HG03039 (cell line): ENCODE data around the gene HIVEP1.
"Not testable (repeated sequence)": the region's sequence is repeated elsewhere in the genome, so short reads cannot be mapped to it uniquely, and the experiment has no call there.

Experiments
- ATAC-seq: cut with Tn5 transposase; IDR thresholded peaks from one replicate; pipeline ENCODE4 v1.9.1; 2021; ENCODE audit warnings: mild to moderate bottlenecking, moderate library complexity; ENCODE audit not compliant: unreplicated experiment

The HIVEP1 gene

GRCh38 chr6:12150812-12151432 is 138.8 kb downstream of the HIVEP1 start:
- no peak for ATAC-seq

DNA sequence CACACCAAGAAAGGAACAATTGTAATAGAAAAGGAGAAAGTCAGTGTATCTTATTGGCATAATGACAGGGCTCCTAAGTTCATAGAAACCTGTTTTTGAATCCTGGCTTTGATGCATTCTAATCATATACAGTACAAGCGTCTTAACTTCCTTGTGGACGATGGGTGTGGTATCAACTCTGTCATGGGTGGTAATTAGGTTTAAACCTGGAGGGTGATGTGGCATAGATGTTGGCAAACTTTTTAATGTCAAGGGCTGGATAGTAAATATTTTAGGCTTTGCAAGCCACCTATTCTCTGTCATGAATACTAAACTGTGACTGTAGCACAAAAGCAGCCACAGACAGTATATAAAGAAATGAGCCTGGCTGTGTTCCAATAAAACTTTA is 139.3 kb downstream of the HIVEP1 start:
- no peak for ATAC-seq

DNA sequence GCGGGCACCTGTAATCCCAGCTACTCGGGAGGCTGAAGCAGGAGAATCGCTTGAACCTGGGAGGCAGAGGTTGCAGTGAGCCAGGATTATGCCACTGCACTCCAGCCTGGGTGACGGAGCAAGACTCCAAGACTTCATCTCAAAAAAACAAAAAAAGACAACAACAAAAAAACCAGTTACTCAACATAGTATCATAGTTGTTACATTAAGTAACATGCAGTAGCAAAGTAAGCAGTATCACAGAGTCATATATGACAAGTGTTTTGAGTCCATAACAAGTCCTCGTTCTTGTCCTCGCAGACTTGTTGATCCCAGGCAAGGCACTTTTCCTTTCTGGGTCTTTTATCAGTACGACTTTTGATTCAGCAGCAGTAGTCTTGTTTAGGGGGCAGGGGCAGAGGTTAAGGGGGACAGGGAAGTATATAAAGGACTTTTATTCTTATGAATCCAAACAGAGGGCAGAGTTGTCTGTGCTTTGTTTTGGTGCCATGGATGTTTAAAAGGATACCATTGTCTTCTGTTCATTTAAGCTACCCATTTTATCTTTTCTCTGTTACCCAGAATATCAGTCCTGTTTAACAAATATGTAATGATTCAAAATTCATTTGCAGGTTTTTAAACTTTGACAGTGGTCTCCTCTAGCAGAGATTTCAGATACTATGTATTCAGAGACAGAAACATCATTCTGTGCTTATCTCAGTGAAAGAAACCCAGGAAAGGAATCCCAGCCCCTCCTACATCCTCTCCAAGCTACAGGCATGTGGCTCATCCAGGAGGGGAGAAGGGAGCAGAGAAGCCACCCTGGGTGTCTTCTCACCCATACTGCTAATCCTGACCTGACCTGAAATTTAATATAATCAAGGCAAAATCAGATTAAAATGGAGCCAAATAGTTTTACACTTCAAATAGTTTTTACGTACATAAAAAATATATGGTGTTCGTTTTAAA is 140.2 kb downstream of the HIVEP1 start:
- ATAC-seq, result no peak

DNA sequence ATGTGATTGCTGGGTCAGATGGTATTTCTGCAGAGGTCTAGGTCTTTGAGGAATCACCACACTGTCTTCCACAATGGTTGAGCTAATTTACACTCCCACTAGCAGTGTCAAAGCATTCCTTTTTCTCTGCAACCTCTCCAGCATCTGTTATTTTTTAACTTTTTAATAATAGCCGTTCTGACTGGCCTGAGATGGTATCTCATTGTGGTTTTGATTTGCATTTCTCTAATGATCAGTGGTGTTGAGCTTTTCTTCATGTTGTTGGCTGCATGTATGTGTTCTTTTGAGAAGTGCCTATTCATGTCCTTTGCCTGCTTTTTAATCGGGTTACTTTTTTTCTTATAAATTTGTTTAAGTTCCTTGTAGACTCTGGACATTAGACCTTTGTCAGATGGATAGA is 143.7 kb downstream of the HIVEP1 start:
- not testable (repeated sequence) for ATAC-seq

DNA sequence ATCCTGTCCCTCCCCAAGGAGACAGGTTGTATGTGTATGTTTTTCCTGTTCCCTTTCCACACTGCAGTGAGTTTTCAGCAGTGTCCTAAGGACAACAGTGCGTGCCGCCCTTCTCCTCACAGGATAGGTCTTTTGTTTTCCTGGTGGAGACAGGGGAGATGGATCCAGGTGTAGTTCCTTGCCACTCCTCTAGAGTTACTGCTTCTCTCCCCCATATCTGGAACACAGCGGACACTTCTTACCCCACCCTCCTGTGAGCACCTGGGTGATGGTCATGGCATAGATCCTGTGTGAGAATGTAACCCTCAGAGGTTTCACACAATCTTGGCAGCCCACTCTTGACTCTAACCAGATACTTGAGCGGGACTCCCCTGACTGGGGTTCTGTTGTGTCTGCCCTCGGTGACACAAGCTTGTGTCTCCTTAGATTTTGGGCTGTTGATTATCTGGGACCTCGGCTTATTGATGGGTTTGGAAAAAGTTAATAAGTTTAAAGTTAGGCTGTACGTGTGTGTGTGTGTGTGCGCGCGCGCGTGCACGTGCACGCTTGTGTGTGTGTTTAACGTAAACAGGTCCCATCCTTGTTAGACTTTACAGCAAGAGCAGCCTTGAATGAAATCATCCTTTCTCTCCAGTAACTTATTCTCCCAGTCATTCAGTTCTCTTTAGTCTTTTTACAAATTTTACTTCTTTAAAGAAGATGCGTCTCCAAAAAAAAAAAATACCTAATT is 146.7 kb downstream of the HIVEP1 start:
- ATAC-seq, result no peak

DNA sequence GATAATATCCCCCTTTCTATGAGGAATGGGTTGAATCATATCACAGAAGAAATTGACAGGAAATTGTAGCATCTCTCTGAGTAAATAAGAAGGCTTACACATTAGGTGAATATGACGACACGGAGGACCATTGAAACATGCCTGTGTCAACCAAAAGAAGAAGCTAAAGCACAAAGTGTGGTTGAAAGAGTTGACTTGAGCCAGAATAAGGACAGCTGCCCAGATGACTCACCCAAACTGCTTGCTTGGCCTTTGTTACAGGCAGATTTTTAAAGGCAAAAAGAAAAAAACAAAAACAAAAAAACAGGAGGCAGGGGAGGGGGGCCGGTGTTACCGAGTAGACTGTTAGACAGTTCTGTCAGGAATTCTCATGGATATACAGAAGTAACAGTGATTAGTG is 148.2 kb downstream of the HIVEP1 start:
- no peak for ATAC-seq

GRCh38 chr6:12162213-12162612 is 150.1 kb downstream of the HIVEP1 start:
- no peak for ATAC-seq

DNA sequence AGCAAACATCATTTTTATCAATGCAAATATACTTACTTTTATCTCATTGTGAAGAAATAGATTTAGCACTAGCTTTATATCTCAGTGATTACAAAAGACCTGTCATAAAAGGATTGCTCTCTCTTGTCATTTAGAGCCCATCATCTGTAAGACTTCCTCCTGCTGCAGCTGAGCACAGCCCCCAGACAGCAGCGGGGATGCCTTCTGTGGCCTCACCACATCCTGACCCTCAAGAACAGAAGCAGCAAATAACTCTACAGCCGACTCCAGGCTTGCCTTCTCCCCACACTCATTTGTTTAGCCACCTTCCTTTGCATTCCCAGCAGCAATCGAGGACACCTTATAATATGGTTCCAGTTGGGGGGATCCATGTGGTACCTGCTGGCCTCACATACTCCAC is 151.0 kb downstream of the HIVEP1 start:
- no peak for ATAC-seq

- ATAC-seq, result no peak
Observed at GRCh38 chr6:12163744-12164507, 151.8 kb downstream of the HIVEP1 start.

- ATAC-seq, result no peak
Observed at GRCh38 chr6:12164508-12164770, 152.3 kb downstream of the HIVEP1 start.

- ATAC-seq, result no peak
Observed at GRCh38 chr6:12165297-12165696, 153.2 kb downstream of the HIVEP1 start.

- ATAC-seq, result no peak
Observed at GRCh38 chr6:12165722-12166280, 153.7 kb downstream of the HIVEP1 start.

DNA sequence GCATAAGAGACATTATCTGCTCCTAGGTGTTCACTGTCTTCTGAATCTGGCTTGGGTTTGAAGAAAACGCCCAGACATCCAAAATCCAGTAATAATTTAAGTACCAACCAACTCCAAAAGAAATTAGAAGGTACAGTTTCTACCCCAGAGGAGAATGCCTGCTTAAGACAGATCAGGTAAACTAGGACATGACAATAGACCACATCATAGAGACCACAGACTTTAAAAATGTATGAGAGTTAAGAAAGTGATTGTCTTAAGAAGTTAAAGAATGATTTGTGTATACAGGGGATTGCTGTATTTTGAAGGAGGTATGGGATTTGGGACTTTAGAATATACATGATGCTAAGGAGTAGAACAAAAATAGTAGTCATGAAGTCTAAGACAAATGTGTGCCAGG is 157.3 kb downstream of the HIVEP1 start:
- no peak for ATAC-seq

DNA sequence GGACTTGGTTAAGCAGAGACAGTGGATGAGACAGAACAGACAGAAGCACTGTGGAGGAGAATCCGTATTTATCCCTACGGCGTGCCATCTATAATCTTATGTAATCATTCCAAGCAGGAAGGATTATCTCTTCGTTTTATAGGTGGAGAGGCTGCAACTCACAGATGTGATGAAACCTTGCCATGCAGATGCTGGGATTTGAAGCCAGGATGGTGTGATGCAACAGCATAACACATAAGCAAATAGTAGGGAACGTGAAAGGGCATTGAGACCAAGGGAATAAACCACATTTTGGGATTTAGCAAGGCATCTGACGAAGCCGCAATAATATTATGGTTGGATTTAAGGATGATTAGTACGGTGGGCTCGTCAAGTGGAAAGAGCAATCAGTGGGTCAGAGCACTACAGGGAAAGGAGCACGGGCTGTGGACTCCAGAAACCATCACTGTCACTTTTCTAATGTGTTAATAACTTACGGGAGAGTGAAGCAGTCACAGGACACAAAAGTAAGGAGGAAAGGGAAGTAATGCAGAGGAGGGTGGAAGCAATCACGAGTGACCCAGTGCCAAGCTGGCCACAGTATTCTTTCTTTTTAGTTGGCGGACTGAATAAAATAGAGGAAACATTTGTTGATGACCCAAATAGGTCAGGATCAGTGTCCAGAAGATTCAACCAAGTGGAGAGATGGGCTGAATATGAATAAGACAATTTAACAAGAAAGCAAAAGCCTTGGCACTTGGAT is 158.4 kb downstream of the HIVEP1 start:
- no peak for ATAC-seq

- ATAC-seq, result no peak
Observed at GRCh38 chr6:12171717-12172116, 159.6 kb downstream of the HIVEP1 start.

DNA sequence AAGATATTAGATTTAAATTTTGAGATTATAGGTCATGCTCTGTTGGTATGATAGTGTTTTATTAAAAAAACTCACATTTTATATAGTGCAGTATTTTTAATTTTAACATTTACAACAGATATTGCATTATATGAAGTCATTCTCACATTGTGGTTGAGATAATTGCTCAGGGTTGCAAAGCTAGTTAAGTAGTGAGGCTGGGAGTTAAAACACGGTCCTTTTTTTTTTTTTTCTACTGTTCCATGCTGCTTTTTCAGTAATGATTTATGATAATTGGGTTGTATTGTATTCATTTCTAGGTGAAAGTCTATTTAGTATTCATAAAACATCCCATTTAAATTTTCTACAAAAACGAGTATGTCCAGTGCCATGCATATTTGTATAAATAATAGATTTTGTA is 160.5 kb downstream of the HIVEP1 start:
- ATAC-seq, result no peak

- ATAC-seq, result no peak
Observed at GRCh38 chr6:12173181-12173580, 161.1 kb downstream of the HIVEP1 start.

DNA sequence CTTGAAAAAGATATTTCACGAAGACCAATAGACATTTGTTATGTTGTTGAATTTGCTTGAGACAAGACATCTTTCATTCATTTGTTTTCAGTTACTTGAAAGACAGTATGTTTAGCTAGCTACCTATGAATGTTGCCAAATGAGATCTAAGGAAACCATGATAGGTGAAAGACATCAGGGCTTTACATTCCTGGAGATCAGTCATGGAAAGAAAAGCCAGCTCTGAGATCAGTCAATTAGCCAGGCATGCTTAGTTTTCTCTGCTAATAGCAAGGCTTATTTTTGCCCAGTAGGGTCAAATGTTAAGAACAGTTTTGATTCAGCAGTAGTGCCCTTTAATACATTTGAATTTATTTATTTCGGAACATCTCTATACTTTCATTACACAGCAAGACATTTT is 161.5 kb downstream of the HIVEP1 start:
- ATAC-seq, result no peak

DNA sequence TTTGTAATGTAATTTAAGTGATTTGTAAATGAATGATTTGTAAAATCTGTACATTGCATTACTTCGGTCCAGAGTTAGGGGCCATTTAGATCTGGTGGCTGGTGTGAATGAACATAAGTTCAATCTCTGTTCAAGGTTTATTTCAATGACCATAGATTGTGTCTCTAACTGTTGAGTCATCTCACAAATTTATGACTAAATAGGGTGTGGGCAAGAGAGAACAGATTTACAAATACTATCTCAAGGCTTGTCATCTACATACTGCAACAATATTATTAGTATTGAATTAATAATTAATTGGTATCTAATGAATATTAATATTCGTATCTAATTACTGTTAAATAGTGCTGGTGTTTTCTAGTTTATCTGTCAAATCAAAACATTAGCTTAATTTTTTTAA is 162.8 kb downstream of the HIVEP1 start:
- ATAC-seq, result no peak

GRCh38 chr6:12175626-12176025 is 163.5 kb downstream of the HIVEP1 start:
- no peak for ATAC-seq
